GM18870 (cell line): ENCODE data around the gene LACC1.

Source experiments
- ATAC-seq: cut with Tn5 transposase; IDR thresholded peaks from one replicate; pipeline ENCODE4 v1.9.1; 2021; ENCODE audit warnings: moderate library complexity; ENCODE audit not compliant: unreplicated experiment

LACC1 gene

GRCh38 chr13:43939086-43939485, 59.4 kb downstream of the LACC1 start:
- ATAC-seq, result no peak

DNA sequence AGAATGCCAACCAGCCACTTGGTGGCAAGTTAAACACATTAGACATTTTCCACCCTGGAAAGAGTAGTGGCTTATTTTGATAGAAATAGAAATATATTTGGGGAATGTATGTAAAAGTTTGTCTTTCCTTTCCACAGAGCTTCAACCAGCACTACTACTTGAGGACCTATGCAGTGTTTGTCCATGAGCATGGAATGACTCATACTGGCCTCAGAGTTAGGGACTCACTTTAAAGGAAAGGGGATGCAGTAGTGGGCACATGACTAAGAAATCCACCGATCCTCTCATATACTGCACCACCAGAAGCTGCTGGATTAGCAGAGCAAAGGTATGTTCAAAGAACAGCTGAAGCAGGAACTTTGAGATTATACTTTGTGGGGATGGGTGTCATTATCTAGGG, 62.6 kb downstream of the LACC1 start:
- ATAC-seq, result no peak
